HepG2 (cell line): Measurements from ENCODE around the gene APOLD1. TPM values are rescaled to one million over a fixed set of nuclear protein-coding genes. Genes with fewer than 3 reads are reported as not detected.

Experiments
- ATAC-seq: fragments of 200-7000 bp; cut with Tn5 transposase; 3 replicates; pipeline ENCODE4 v1.9.1; 2020; ENCODE audit warnings: mild to moderate bottlenecking, moderate library complexity
- BruUV-seq: library from RNA; stranded (reverse); fragments of 400-500 nt; replicated peaks from 2 replicates; lab custom pipeline; 2021; lab: Mats Ljungman, UMichigan
- CTCF ChIA-PET: fragments of 300-600 bp; formaldehyde crosslinking; extraction: SDS; loops from one replicate; lab custom pipeline; 2021; ENCODE audit warnings: low total read pairs, inconsistent platforms, low intra/inter-chr PET ratio; lab: Yijun Ruan, JAX
- POLR2A ChIA-PET: fragments of 350-600 bp; sonication (Branson Sonifier 250); formaldehyde crosslinking; loops from one replicate; lab custom pipeline; 2020; ENCODE audit warnings: antibody characterized with exemption, inconsistent platforms; lab: Yijun Ruan, JAX
- DNase-seq: peaks from one replicate; pipeline ENCODE4 v3.0.0-alpha.2; 2015; ENCODE audit warnings: low spot score
- FAIRE-seq: peaks from 3 replicates; lab custom pipeline; 2011; peaks lifted over from hg19 to GRCh38; lab: Jason Lieb, UNC
- H2AFZ ChIP-seq: one replicate; pipeline ENCODE4 v1.6.1; 2011; ENCODE audit warnings: low read length, inconsistent platforms
- H3K27ac ChIP-seq: fragments of 300-600 bp; 3 replicates; pipeline ENCODE4 v1.8.0; 2011; ENCODE audit warnings: mixed run types, mild to moderate bottlenecking, mixed read lengths, low read length, inconsistent platforms; ENCODE audit not compliant: insufficient read depth; ENCODE audit errors: extremely low read length
- H3K27me3 ChIP-seq, 2 experiments: fragments of 200-600 bp in 1 of 2; 2 replicates in 1 of 2; 3 replicates in 1 of 2; pipeline versions ENCODE4 v1.6.0 to v1.8.0; 2011; ENCODE audit warnings: low read length in 2 of 2, mild to moderate bottlenecking in 2 of 2, moderate library complexity in 2 of 2, inconsistent platforms in 1 of 2; ENCODE audit not compliant: insufficient read depth in 2 of 2, control insufficient read depth in 1 of 2
- H3K36me3 ChIP-seq, 2 experiments: fragments of 200-600 bp in 1 of 2; replicated peaks in 1 of 2; 2 replicates in 1 of 2; 3 replicates in 1 of 2; pipeline versions ENCODE4 v1.5.1 to v1.8.0; 2011; ENCODE audit warnings: low read length in 2 of 2, inconsistent platforms in 1 of 2; ENCODE audit not compliant: insufficient read depth in 2 of 2, control insufficient read depth in 1 of 2
- H3K4me1 ChIP-seq: 2 replicates; pipeline ENCODE4 v1.5.1; 2012; ENCODE audit warnings: low read length, inconsistent platforms; ENCODE audit not compliant: insufficient read depth
- H3K4me2 ChIP-seq: 2 replicates; pipeline ENCODE4 v1.6.0; 2011; ENCODE audit warnings: low read depth, low read length, inconsistent platforms
- H3K4me3 ChIP-seq, 3 experiments: fragments of 200-600 bp in 1 of 3; sonication (generic), shearing (Covaris generic) in 1 of 3; replicated peaks in 1 of 3; 2 replicates each; pipeline ENCODE4 v1.5.1; 2011 to 2016; ENCODE audit warnings: low read length in 3 of 3, inconsistent platforms in 2 of 3, low read depth in 2 of 3, mild to moderate bottlenecking in 2 of 3, control low read depth in 1 of 3, mixed read lengths in 1 of 3; ENCODE audit not compliant: insufficient read depth in 1 of 3
- H3K79me2 ChIP-seq: one replicate; pipeline ENCODE4 v1.6.1; 2011; ENCODE audit warnings: low read length, inconsistent platforms; ENCODE audit not compliant: insufficient read depth
- H3K9ac ChIP-seq: 2 replicates; pipeline ENCODE4 v1.6.0; 2011; ENCODE audit warnings: mild to moderate bottlenecking, low read depth, low read length, inconsistent platforms; ENCODE audit not compliant: insufficient read depth
- H3K9me3 ChIP-seq: 2 replicates; pipeline ENCODE4 v1.5.1; 2012; ENCODE audit warnings: mild to moderate bottlenecking, low read length
- H4K20me1 ChIP-seq: 2 replicates; pipeline ENCODE4 v1.6.0; 2011; ENCODE audit warnings: inconsistent platforms, mild to moderate bottlenecking, low read length, moderate library complexity; ENCODE audit not compliant: insufficient read depth
- BATF2 ChIP-seq: sonication (generic); formaldehyde crosslinking; IDR thresholded peaks from 2 replicates; pipeline ENCODE4 v1.8.0; 2022; ENCODE audit warnings: mild to moderate bottlenecking, missing genetic modification reagents, moderate library complexity
- CCDC6 ChIP-seq: sonication (generic); formaldehyde crosslinking; IDR thresholded peaks from 2 replicates; pipeline ENCODE4 v1.8.1; 2022; ENCODE audit warnings: mild to moderate bottlenecking, missing genetic modification reagents, moderate library complexity
- CREM ChIP-seq, 2 experiments: sonication (generic) in 1 of 2; formaldehyde crosslinking in 1 of 2; IDR thresholded peaks; 2 replicates each; pipeline versions ENCODE4 v1.4.0 to v1.6.1; 2016 to 2020; ENCODE audit warnings: antibody characterized with exemption in 1 of 2, mild to moderate bottlenecking in 1 of 2, missing genetic modification reagents in 1 of 2
- ELF1 ChIP-seq: sonication (generic); formaldehyde crosslinking; IDR thresholded peaks from 2 replicates; pipeline ENCODE4 v1.4.0; 2020; ENCODE audit warnings: missing genetic modification reagents
- ERF ChIP-seq: IDR thresholded peaks from 2 replicates; pipeline ENCODE4 v1.6.1; 2018; ENCODE audit warnings: missing biosample characterization, missing genetic modification reagents
- GPN1 ChIP-seq: sonication (generic); formaldehyde crosslinking; IDR thresholded peaks from 2 replicates; pipeline ENCODE4 v1.5.1; 2020; ENCODE audit warnings: missing genetic modification reagents, borderline replicate concordance
- JARID2 ChIP-seq: sonication (generic); formaldehyde crosslinking; IDR thresholded peaks from 2 replicates; pipeline ENCODE4 v1.8.1; 2023; ENCODE audit warnings: missing genetic modification reagents, inconsistent platforms; ENCODE audit not compliant: insufficient replicate concordance
- KAT2B ChIP-seq: fragments of 150-350 bp; IDR thresholded peaks from 2 replicates; pipeline ENCODE4 v1.6.1; 2014; ENCODE audit warnings: low read depth, low read length, borderline replicate concordance
- MED13 ChIP-seq: sonication (generic); formaldehyde crosslinking; IDR thresholded peaks from 2 replicates; pipeline ENCODE4 v1.5.0; 2020; ENCODE audit warnings: missing genetic modification reagents
- MXD4 ChIP-seq: IDR thresholded peaks from 2 replicates; pipeline ENCODE4 v1.6.1; 2016; ENCODE audit warnings: mild to moderate bottlenecking, missing biosample characterization, missing genetic modification reagents
- PHF21A ChIP-seq: sonication (generic); formaldehyde crosslinking; IDR thresholded peaks from 2 replicates; pipeline ENCODE4 v1.5.0; 2020; ENCODE audit warnings: mild to moderate bottlenecking, missing genetic modification reagents
- ZFP1 ChIP-seq: IDR thresholded peaks from 2 replicates; pipeline ENCODE4 v1.6.1; 2016
- ZFP36L1 ChIP-seq: sonication (generic); formaldehyde crosslinking; IDR thresholded peaks from 2 replicates; pipeline ENCODE4 v1.8.0; 2022; ENCODE audit warnings: mild to moderate bottlenecking, missing genetic modification reagents, moderate library complexity
- ZNF768 ChIP-seq: sonication (generic); formaldehyde crosslinking; IDR thresholded peaks from 2 replicates; pipeline ENCODE4 v1.4.0; 2020; ENCODE audit warnings: missing genetic modification reagents
- WGBS: methylation state at CpG from one replicate; pipeline ENCODE4 v1.1.6; 2017; ENCODE audit warnings: low lambda C conversion rate; 5-methylcytosine and 5-hydroxymethylcytosine counted together
- in situ Hi-C: cut with HindIII; loops from 2 replicates; pipeline ENCODE4 v1.10.0; 2017; ENCODE audit warnings: low pct_unique_long_range_greater_than_20kb; ENCODE audit not compliant: extremely low pct_ligation_motif_present
- intact Hi-C: fragments of 100-400 bp; cut with micrococcal nuclease; formaldehyde crosslinking; loops from one replicate; pipeline ENCODE4 v1.10.0; 2022; ENCODE audit not compliant: unreplicated experiment
- polyA plus RNA-seq, 8 experiments: library from polyadenylated mRNA; depleted of rRNA in 3 of 8; stranded (reverse) in 7 of 8; unstranded in 1 of 8; fragments of >200 nt; fragmentation: Illumina TruSeq in 4 of 8; extraction: Trizol in 4 of 8; gene quantifications; 2 replicates each; pipeline versions ENCODE4 v1.2.1 to v1.2.3, GENCODE V29; 2011 to 2016; ENCODE audit warnings: low read depth in 4 of 8, missing spikeins in 1 of 8, mixed read lengths in 1 of 8; ENCODE audit not compliant: insufficient read depth in 1 of 8
- total RNA-seq, 5 experiments: library from RNA; depleted of rRNA; stranded (reverse); fragments of >200 nt; fragmentation: Illumina TruSeq; extraction: Trizol; gene quantifications; 2 replicates each; pipeline ENCODE4 v1.2.3, GENCODE V29; 2016; ENCODE audit warnings: low read depth in 1 of 5
- TF ChIP-seq, protein P1 (sequence below): sonication (generic); formaldehyde crosslinking; conservative IDR thresholded peaks from 2 replicates; pipeline ENCODE4 v1.4.0; 2020; ENCODE audit warnings: missing genetic modification reagents
- TF ChIP-seq, protein P2 (sequence below): sonication (generic); formaldehyde crosslinking; IDR thresholded peaks from 2 replicates; pipeline ENCODE4 v1.5.0; 2020; ENCODE audit warnings: mild to moderate bottlenecking, missing genetic modification reagents, borderline replicate concordance
- TF ChIP-seq, protein P3 (sequence below): sonication (generic); formaldehyde crosslinking; IDR thresholded peaks from 2 replicates; pipeline ENCODE4 v1.5.0; 2020; ENCODE audit warnings: missing genetic modification reagents, mild to moderate bottlenecking, borderline replicate concordance

The APOLD1 gene
- total and polyA plus RNA-seq, 2 of the 13 experiments (the other 11 are each of a cell fraction or from before 2014, with no cell fraction given): 0.20 to 0.84 TPM

DNA sequence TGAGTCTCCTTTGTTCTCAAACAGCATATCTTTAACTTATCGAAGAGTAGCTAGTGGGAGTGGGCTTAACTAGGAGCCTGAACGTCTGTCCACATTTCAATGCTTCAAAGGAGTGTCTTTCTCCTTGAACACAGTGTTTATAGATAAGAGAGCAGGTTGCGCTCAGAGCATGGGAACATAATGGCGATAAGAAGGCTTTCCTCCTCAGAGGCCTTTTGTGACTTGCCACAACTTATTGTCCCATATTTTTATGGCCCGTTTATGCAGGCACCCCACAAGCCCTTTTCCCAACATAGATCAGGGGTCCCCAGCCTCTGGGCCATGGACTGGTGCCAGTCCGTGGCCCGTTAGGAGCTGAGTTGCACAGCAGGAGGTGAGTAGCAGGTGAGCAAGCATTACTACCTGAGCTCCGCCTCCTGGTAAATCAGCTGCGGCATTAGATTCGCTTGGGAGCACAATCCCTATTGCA, 25.1 kb downstream of the APOLD1 start:
- TF ChIP-seq ERF (no peak), ZNF768 (CRISPR knock-in tag) (no peak), ZFP1 (CRISPR knock-in tag) (no peak), MXD4 (no peak), ZFP36L1 (CRISPR knock-in tag) (no peak), MED13 (CRISPR knock-in tag) (no peak), KAT2B (no peak), CCDC6 (CRISPR knock-in tag) (no peak), PHF21A (no peak), BATF2 (CRISPR knock-in tag) (no peak), ELF1 (no peak), GPN1 (CRISPR knock-in tag) (no peak), CREM (IDR thresholded peaks at IDR 0.05) (no peak), CREM (CRISPR knock-in tag; IDR thresholded peaks at IDR 0.05) (no peak), JARID2 (no peak)
- TF ChIP-seq, protein P1, sequence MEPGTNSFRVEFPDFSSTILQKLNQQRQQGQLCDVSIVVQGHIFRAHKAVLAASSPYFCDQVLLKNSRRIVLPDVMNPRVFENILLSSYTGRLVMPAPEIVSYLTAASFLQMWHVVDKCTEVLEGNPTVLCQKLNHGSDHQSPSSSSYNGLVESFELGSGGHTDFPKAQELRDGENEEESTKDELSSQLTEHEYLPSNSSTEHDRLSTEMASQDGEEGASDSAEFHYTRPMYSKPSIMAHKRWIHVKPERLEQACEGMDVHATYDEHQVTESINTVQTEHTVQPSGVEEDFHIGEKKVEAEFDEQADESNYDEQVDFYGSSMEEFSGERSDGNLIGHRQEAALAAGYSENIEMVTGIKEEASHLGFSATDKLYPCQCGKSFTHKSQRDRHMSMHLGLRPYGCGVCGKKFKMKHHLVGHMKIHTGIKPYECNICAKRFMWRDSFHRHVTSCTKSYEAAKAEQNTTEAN (CRISPR knock-in tag): no peak
- TF ChIP-seq, protein P2, sequence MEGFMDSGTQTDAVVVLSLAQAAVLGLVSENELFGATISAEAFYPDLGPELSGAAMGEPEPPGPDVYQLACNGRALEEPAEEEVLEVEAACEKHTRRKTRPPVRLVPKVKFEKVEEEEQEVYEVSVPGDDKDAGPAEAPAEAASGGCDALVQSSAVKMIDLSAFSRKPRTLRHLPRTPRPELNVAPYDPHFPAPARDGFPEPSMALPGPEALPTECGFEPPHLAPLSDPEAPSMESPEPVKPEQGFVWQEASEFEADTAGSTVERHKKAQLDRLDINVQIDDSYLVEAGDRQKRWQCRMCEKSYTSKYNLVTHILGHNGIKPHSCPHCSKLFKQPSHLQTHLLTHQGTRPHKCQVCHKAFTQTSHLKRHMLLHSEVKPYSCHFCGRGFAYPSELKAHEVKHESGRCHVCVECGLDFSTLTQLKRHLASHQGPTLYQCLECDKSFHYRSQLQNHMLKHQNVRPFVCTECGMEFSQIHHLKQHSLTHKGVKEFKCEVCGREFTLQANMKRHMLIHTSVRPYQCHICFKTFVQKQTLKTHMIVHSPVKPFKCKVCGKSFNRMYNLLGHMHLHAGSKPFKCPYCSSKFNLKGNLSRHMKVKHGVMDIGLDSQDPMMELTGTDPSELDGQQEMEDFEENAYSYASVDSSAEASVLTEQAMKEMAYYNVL (CRISPR knock-in tag): no peak
- TF ChIP-seq, protein P3, sequence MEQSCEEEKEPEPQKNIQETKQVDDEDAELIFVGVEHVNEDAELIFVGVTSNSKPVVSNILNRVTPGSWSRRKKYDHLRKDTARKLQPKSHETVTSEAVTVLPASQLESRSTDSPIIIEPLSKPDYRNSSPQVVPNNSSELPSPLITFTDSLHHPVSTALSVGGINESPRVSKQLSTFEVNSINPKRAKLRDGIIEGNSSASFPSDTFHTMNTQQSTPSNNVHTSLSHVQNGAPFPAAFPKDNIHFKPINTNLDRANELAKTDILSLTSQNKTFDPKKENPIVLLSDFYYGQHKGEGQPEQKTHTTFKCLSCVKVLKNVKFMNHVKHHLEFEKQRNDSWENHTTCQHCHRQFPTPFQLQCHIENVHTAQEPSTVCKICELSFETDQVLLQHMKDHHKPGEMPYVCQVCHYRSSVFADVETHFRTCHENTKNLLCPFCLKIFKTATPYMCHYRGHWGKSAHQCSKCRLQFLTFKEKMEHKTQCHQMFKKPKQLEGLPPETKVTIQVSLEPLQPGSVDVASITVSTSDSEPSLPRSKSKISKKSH: no peak
- Histone ChIP-seq H3K9ac (no peak overlapping the region), H3K9me3 (no peaks in the 10 kb centered on the region), H3K27ac (no peak overlapping the region), H4K20me1 (no peaks in the 10 kb centered on the region), H3K4me1 (peaks cover 56% of the 10 kb centered on the region), H3K27me3 (peaks cover 0 to 6% of the 10 kb centered on the region in 2 experiments; a peak in 2 of 5 replicates), H3K4me3 (no peak overlapping the region), H2AFZ (no peak overlapping the region), H3K4me2 (peak overlapping the region; percentile 23; the same call in 1 of the 2 replicates), H3K36me3 (peaks cover 0 to under 1% of the 10 kb centered on the region in 2 experiments; a peak in 1 of 5 replicates), H3K79me2 (peaks cover 24% of the 10 kb centered on the region)
- intact Hi-C loops: no loop called here
- 25% methylated on average over 10 of the region's 10 CpGs for WGBS
- CTCF ChIA-PET: no interaction called here
- POLR2A ChIA-PET: interaction anchor here (1.1 kb wide), 1 partner anchor 11 kb away, joined by 3 read pairs; no protein-coding TSS in a partner anchor
- no peak for DNase-seq
- in situ Hi-C loops: no loop called here
- BruUV-seq: no TSS peak
- no peak for ATAC-seq
- no peak for FAIRE-seq
